Limb (tissue), 2 donors: ENCODE results near the gene RPL3.
"Not testable (repeated sequence)": the region's sequence is repeated elsewhere in the genome, so short reads cannot be mapped to it uniquely, and the experiment has no call there.

Experiments used
- DNase-seq, 2 donors: peaks; one replicate each; pipeline ENCODE4 v3.0.0-alpha.2; 2016; ENCODE audit errors: extremely low spot score in 2 of 2

RPL3 gene

GRCh38 chr22:39319284-39320022 lies at the start of gene RPL3:
RPL3 (minus strand) TSS chr22:39319623; CDS start chr22:39319597, 26 bp downstream.
- peak; percentile 99 to 100 for DNase-seq

- DNase-seq: no peak
Observed at GRCh38 chr22:39369186-39369585, 49.8 kb upstream of the RPL3 start.

GRCh38 chr22:39368461-39368911 lies 49.1 kb upstream of the RPL3 start:
- DNase-seq: no peak

GRCh38 chr22:39367035-39367434 lies 47.6 kb upstream of the RPL3 start:
- no peak for DNase-seq

- no peak for DNase-seq
Observed at GRCh38 chr22:39365492-39365780, 46.0 kb upstream of the RPL3 start.

GRCh38 chr22:39364714-39365491 lies 45.5 kb upstream of the RPL3 start:
- DNase-seq: no peak

- no peak for DNase-seq
Observed at GRCh38 chr22:39363751-39364515, 44.5 kb upstream of the RPL3 start.

- no peak for DNase-seq
Observed at GRCh38 chr22:39362932-39363331, 43.5 kb upstream of the RPL3 start.

- no peak for DNase-seq
Observed at GRCh38 chr22:39362271-39362670, 42.8 kb upstream of the RPL3 start.

- no peak for DNase-seq
Observed at GRCh38 chr22:39361496-39361895, 42.1 kb upstream of the RPL3 start.

- no peak for DNase-seq
Observed at GRCh38 chr22:39360674-39361413, 41.4 kb upstream of the RPL3 start.

- DNase-seq: no peak
Observed at GRCh38 chr22:39360242-39360641, 40.8 kb upstream of the RPL3 start.

- DNase-seq: no peak
Observed at GRCh38 chr22:39359659-39360195, 40.3 kb upstream of the RPL3 start.

GRCh38 chr22:39358197-39358596 lies 38.8 kb upstream of the RPL3 start:
- not testable (repeated sequence) for DNase-seq

- DNase-seq: not testable (repeated sequence)
Observed at GRCh38 chr22:39357110-39358108, 38.0 kb upstream of the RPL3 start.

GRCh38 chr22:39356464-39356863 lies 37.0 kb upstream of the RPL3 start:
- DNase-seq: no peak

GRCh38 chr22:39355805-39356204 lies 36.4 kb upstream of the RPL3 start:
- DNase-seq: not testable (repeated sequence)

- DNase-seq: no peak
Observed at GRCh38 chr22:39355080-39355479, 35.7 kb upstream of the RPL3 start.

GRCh38 chr22:39353346-39353745 lies 33.9 kb upstream of the RPL3 start:
- DNase-seq: no peak

- DNase-seq: no peak
Observed at GRCh38 chr22:39352306-39352891, 33.0 kb upstream of the RPL3 start.
